HepG2 (cell line): Measurements from ENCODE around the gene PRKCE. TPM values are rescaled to one million over a fixed set of nuclear protein-coding genes. Genes with fewer than 3 reads are reported as not detected.
A peak's percentile ranks its signal among the peaks of the same experiment; 100 is the strongest.

Source experiments
- CHD4 ChIP-seq: fragments of 200-600 bp; sonication (generic); IDR thresholded peaks from 2 replicates; pipeline ENCODE4 v1.7.0; 2017; ENCODE audit warnings: mild to moderate bottlenecking, low read length, borderline replicate concordance
- NBN ChIP-seq: fragments of 450-650 bp; conservative IDR thresholded peaks from 2 replicates; pipeline ENCODE4 v1.6.1; 2017
- NCOA1 ChIP-seq: sonication (generic); formaldehyde crosslinking; IDR thresholded peaks from 2 replicates; pipeline ENCODE4 v1.9.0; 2021; ENCODE audit warnings: missing genetic modification reagents
- RAD21 ChIP-seq: fragments of 450-650 bp; formaldehyde crosslinking; IDR thresholded peaks from 2 replicates; pipeline ENCODE4 v1.5.0; 2020; ENCODE audit warnings: mild to moderate bottlenecking
- RFXANK ChIP-seq: IDR thresholded peaks from 2 replicates; pipeline ENCODE4 v1.6.1; 2016
- SRSF9 ChIP-seq: fragments of 200-400 bp; formaldehyde crosslinking; IDR thresholded peaks from 2 replicates; pipeline ENCODE4 v1.6.1; 2018; ENCODE audit warnings: borderline replicate concordance, mild to moderate bottlenecking, low read depth, low read length; ENCODE audit not compliant: insufficient read depth, poor library complexity, severe bottlenecking
- TCF7L2 ChIP-seq: IDR thresholded peaks from 2 replicates; pipeline ENCODE4 v1.6.1; 2011; ENCODE audit warnings: mild to moderate bottlenecking, low read depth, low read length, moderate library complexity
- ZKSCAN1 ChIP-seq: fragments of 150-350 bp; IDR thresholded peaks from 2 replicates; pipeline ENCODE4 v1.6.1; 2014; ENCODE audit warnings: low read length
- ZNF282 ChIP-seq: fragments of 450-650 bp; IDR thresholded peaks from 2 replicates; pipeline ENCODE4 v1.6.1; 2018; ENCODE audit not compliant: partially characterized antibody
- ZNF615 ChIP-seq: sonication (generic); formaldehyde crosslinking; IDR thresholded peaks from 2 replicates; pipeline ENCODE4 v1.5.0; 2020; ENCODE audit warnings: mild to moderate bottlenecking, missing genetic modification reagents, borderline replicate concordance
- ZNF616 ChIP-seq: sonication (generic); formaldehyde crosslinking; IDR thresholded peaks from 2 replicates; pipeline ENCODE4 v1.5.0; 2020; ENCODE audit warnings: low read depth, mild to moderate bottlenecking, missing genetic modification reagents
- ZNF737 ChIP-seq: sonication (generic); formaldehyde crosslinking; IDR thresholded peaks from 2 replicates; pipeline ENCODE4 v1.5.0; 2020; ENCODE audit warnings: missing genetic modification reagents, mild to moderate bottlenecking, borderline replicate concordance
- polyA plus RNA-seq, 8 experiments: library from polyadenylated mRNA; depleted of rRNA in 3 of 8; stranded (reverse) in 7 of 8; unstranded in 1 of 8; fragments of >200 nt; fragmentation: Illumina TruSeq in 4 of 8; extraction: Trizol in 4 of 8; gene quantifications; 2 replicates each; pipeline versions ENCODE4 v1.2.1 to v1.2.3, GENCODE V29; 2011 to 2016; ENCODE audit warnings: low read depth in 4 of 8, missing spikeins in 1 of 8, mixed read lengths in 1 of 8; ENCODE audit not compliant: insufficient read depth in 1 of 8
- total RNA-seq, 5 experiments: library from RNA; depleted of rRNA; stranded (reverse); fragments of >200 nt; fragmentation: Illumina TruSeq; extraction: Trizol; gene quantifications; 2 replicates each; pipeline ENCODE4 v1.2.3, GENCODE V29; 2016; ENCODE audit warnings: low read depth in 1 of 5
- TF ChIP-seq, protein P1 (sequence below): IDR thresholded peaks from 2 replicates; pipeline ENCODE4 v1.6.1; 2018; ENCODE audit warnings: missing genetic modification reagents
- TF ChIP-seq, protein P2 (sequence below): sonication (generic); formaldehyde crosslinking; IDR thresholded peaks from 2 replicates; pipeline ENCODE4 v1.5.1; 2020; ENCODE audit warnings: missing genetic modification reagents, mild to moderate bottlenecking, borderline replicate concordance
- TF ChIP-seq, protein P3 (sequence below): sonication (generic); formaldehyde crosslinking; IDR thresholded peaks from 2 replicates; pipeline ENCODE4 v1.8.0; 2022; ENCODE audit warnings: mild to moderate bottlenecking, missing genetic modification reagents; ENCODE audit not compliant: insufficient replicate concordance
- TF ChIP-seq, protein P4 (sequence below): IDR thresholded peaks from 2 replicates; pipeline ENCODE4 v1.6.1; 2016; ENCODE audit warnings: low read depth, borderline replicate concordance
- TF ChIP-seq, protein P5 (sequence below): sonication (generic); formaldehyde crosslinking; conservative IDR thresholded peaks from 2 replicates; pipeline ENCODE4 v1.4.0; 2020; ENCODE audit warnings: mild to moderate bottlenecking, missing genetic modification reagents, moderate library complexity

Gene PRKCE
- total and polyA plus RNA-seq, 2 of the 13 experiments (the other 11 are each of a cell fraction or from before 2014, with no cell fraction given), result 1.0 to 3.9 TPM

DNA sequence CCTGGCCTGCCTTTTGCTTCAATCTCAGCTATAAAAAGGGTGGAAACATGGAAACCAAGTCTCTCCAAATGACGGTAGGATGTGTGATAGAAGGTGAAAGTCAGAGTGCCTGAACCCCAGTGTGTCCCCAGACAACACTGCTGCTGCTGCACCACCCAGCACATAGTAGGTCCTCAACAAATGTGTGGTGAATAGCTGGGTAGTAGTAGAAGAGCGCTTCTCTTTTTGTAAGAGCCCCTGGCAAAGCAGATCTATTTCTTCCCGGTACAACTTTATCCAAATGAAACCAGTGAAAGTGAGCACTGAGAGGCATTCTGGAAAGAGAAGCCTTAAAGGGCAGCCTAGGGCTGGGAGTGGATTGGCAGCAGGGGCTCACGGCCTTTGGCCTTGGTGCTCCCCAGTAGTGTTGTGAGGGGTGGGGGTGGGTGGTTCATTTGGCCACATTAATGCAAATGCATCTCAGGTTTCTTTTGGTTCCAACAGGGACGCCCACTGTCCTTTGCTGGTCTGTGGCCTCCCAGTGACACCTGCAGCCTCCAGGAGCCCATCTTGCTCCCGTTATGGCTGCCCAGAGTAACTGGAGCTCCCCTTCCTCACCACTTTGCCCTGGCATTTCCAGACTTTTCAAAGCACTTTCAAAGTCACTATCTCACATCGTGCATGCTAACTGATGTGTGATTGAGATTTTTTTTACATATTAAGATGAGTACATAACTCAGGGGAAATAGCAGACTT, 341.4 kb downstream of the PRKCE start (continued):
- TF ChIP-seq RAD21 (CRISPR knock-in tag), result no peak
- TF ChIP-seq ZNF282, result no peak
- TF ChIP-seq CHD4, result 0 out of 2 replicates have a peak, but pooled peaks have one; percentile 40
- TF ChIP-seq, protein P1, sequence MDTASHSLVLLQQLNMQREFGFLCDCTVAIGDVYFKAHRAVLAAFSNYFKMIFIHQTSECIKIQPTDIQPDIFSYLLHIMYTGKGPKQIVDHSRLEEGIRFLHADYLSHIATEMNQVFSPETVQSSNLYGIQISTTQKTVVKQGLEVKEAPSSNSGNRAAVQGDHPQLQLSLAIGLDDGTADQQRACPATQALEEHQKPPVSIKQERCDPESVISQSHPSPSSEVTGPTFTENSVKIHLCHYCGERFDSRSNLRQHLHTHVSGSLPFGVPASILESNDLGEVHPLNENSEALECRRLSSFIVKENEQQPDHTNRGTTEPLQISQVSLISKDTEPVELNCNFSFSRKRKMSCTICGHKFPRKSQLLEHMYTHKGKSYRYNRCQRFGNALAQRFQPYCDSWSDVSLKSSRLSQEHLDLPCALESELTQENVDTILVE (CRISPR knock-in tag), result no peak
- no peak for TF ChIP-seq TCF7L2
- TF ChIP-seq RFXANK (CRISPR knock-in tag), result no peak
- TF ChIP-seq, protein P2, sequence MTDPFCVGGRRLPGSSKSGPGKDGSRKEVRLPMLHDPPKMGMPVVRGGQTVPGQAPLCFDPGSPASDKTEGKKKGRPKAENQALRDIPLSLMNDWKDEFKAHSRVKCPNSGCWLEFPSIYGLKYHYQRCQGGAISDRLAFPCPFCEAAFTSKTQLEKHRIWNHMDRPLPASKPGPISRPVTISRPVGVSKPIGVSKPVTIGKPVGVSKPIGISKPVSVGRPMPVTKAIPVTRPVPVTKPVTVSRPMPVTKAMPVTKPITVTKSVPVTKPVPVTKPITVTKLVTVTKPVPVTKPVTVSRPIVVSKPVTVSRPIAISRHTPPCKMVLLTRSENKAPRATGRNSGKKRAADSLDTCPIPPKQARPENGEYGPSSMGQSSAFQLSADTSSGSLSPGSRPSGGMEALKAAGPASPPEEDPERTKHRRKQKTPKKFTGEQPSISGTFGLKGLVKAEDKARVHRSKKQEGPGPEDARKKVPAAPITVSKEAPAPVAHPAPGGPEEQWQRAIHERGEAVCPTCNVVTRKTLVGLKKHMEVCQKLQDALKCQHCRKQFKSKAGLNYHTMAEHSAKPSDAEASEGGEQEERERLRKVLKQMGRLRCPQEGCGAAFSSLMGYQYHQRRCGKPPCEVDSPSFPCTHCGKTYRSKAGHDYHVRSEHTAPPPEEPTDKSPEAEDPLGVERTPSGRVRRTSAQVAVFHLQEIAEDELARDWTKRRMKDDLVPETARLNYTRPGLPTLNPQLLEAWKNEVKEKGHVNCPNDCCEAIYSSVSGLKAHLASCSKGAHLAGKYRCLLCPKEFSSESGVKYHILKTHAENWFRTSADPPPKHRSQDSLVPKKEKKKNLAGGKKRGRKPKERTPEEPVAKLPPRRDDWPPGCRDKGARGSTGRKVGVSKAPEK (CRISPR knock-in tag), result peak; percentile 85
- TF ChIP-seq NBN, result no peak
- TF ChIP-seq, protein P3, sequence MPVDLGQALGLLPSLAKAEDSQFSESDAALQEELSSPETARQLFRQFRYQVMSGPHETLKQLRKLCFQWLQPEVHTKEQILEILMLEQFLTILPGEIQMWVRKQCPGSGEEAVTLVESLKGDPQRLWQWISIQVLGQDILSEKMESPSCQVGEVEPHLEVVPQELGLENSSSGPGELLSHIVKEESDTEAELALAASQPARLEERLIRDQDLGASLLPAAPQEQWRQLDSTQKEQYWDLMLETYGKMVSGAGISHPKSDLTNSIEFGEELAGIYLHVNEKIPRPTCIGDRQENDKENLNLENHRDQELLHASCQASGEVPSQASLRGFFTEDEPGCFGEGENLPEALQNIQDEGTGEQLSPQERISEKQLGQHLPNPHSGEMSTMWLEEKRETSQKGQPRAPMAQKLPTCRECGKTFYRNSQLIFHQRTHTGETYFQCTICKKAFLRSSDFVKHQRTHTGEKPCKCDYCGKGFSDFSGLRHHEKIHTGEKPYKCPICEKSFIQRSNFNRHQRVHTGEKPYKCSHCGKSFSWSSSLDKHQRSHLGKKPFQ, result no peak
- TF ChIP-seq ZNF615 (CRISPR knock-in tag), result 0 out of 2 replicates have a peak, but pooled peaks have one; percentile 46
- TF ChIP-seq ZNF737 (CRISPR knock-in tag), result 0 out of 2 replicates have a peak, but pooled peaks have one; percentile 7
- TF ChIP-seq, protein P4, sequence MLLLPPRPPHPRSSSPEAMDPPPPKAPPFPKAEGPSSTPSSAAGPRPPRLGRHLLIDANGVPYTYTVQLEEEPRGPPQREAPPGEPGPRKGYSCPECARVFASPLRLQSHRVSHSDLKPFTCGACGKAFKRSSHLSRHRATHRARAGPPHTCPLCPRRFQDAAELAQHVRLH, result no peak
- TF ChIP-seq, protein P5, sequence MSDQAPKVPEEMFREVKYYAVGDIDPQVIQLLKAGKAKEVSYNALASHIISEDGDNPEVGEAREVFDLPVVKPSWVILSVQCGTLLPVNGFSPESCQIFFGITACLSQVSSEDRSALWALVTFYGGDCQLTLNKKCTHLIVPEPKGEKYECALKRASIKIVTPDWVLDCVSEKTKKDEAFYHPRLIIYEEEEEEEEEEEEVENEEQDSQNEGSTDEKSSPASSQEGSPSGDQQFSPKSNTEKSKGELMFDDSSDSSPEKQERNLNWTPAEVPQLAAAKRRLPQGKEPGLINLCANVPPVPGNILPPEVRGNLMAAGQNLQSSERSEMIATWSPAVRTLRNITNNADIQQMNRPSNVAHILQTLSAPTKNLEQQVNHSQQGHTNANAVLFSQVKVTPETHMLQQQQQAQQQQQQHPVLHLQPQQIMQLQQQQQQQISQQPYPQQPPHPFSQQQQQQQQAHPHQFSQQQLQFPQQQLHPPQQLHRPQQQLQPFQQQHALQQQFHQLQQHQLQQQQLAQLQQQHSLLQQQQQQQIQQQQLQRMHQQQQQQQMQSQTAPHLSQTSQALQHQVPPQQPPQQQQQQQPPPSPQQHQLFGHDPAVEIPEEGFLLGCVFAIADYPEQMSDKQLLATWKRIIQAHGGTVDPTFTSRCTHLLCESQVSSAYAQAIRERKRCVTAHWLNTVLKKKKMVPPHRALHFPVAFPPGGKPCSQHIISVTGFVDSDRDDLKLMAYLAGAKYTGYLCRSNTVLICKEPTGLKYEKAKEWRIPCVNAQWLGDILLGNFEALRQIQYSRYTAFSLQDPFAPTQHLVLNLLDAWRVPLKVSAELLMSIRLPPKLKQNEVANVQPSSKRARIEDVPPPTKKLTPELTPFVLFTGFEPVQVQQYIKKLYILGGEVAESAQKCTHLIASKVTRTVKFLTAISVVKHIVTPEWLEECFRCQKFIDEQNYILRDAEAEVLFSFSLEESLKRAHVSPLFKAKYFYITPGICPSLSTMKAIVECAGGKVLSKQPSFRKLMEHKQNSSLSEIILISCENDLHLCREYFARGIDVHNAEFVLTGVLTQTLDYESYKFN (CRISPR knock-in tag), result no peak
- TF ChIP-seq SRSF9, result no peak
- TF ChIP-seq NCOA1, result no peak
- TF ChIP-seq ZNF616 (CRISPR knock-in tag), result no peak
- peak; percentile 95 for TF ChIP-seq ZKSCAN1
